K562 (cell line): ENCODE measurements around the gene GPR27.

Experiments used
- BHLHE40 ChIP-seq: IDR thresholded peaks from 2 replicates; pipeline ENCODE4 v1.6.1; 2011; ENCODE audit warnings: low read length, improper control_type of control experiment
- HDAC6 ChIP-seq: IDR thresholded peaks from 2 replicates; pipeline ENCODE4 v1.6.1; 2012; ENCODE audit warnings: low read depth, mild to moderate bottlenecking, control low read depth, inconsistent platforms, low read length, moderate library complexity
- HMGN3 ChIP-seq: IDR thresholded peaks from 2 replicates; pipeline ENCODE4 v1.6.1; 2011; ENCODE audit warnings: borderline replicate concordance, low read depth, mild to moderate bottlenecking, mixed read lengths, low read length; ENCODE audit not compliant: insufficient read length; ENCODE audit errors: extremely low read depth
- MXI1 ChIP-seq: IDR thresholded peaks from 2 replicates; pipeline ENCODE4 v1.6.1; 2011; ENCODE audit warnings: low read depth, mild to moderate bottlenecking, improper control_type of control experiment, low read length
- POLR2AphosphoS5 ChIP-seq: IDR thresholded peaks from 2 replicates; pipeline ENCODE4 v1.6.1; 2011; ENCODE audit warnings: mild to moderate bottlenecking, low read depth, low read length, moderate library complexity; ENCODE audit not compliant: control insufficient read depth, insufficient read depth

- no peak for TF ChIP-seq BHLHE40
- TF ChIP-seq MXI1: no peak
- no peak for TF ChIP-seq POLR2AphosphoS5
- TF ChIP-seq HMGN3: no peak
- TF ChIP-seq HDAC6: no peak
Observed at GRCh38 chr3:71779674-71780377, 26.2 kb downstream of the GPR27 start.
